Spleen (tissue), 11 donors: ENCODE measurements around the gene CDH8. TPM values are rescaled to one million over a fixed set of nuclear protein-coding genes. Genes with fewer than 3 reads are reported as not detected.

Experiments used
- DNase-seq: peaks from one replicate; pipeline ENCODE4 v3.0.0-alpha.2; 2020
- H3K27ac ChIP-seq, 8 donors: fragments of 200-600 bp; sonication (generic) in 7 of 8; 1 replicate in 4 of 8; 2 replicates in 4 of 8; pipeline versions ENCODE4 v1.5.0 to v1.8.0; 2016 to 2021; ENCODE audit warnings: inconsistent platforms in 4 of 8, mild to moderate bottlenecking in 4 of 8, moderate library complexity in 1 of 8
- H3K27me3 ChIP-seq, 7 donors: fragments of 200-600 bp; sonication (generic) in 6 of 7; replicated peaks in 1 of 7; 1 replicate in 4 of 7; 2 replicates in 3 of 7; pipeline versions ENCODE4 v1.5.0 to v1.8.0; 2016 to 2021; ENCODE audit warnings: inconsistent platforms in 3 of 7, mild to moderate bottlenecking in 1 of 7
- H3K36me3 ChIP-seq, 6 donors: fragments of 200-600 bp; sonication (generic) in 5 of 6; 1 replicate in 4 of 6; 2 replicates in 2 of 6; pipeline versions ENCODE4 v1.5.0 to v1.8.0; 2016 to 2021; ENCODE audit warnings: inconsistent platforms in 2 of 6
- H3K4me1 ChIP-seq, 6 donors: fragments of 200-600 bp; sonication (generic) in 5 of 6; 1 replicate in 3 of 6; 2 replicates in 3 of 6; pipeline versions ENCODE4 v1.5.0 to v1.8.0; 2016 to 2021; ENCODE audit warnings: inconsistent platforms in 3 of 6
- H3K4me3 ChIP-seq, 8 donors: fragments of 200-600 bp; sonication (generic) in 7 of 8; 1 replicate in 4 of 8; 2 replicates in 4 of 8; pipeline versions ENCODE4 v1.5.0 to v1.8.0; 2016 to 2021; ENCODE audit warnings: inconsistent platforms in 4 of 8, mild to moderate bottlenecking in 4 of 8, moderate library complexity in 2 of 8
- H3K9me3 ChIP-seq, 8 donors: fragments of 200-600 bp; sonication (generic) in 7 of 8; 1 replicate in 4 of 8; 2 replicates in 4 of 8; pipeline versions ENCODE4 v1.5.0 to v1.8.0; 2016 to 2021; ENCODE audit warnings: inconsistent platforms in 4 of 8
- POLR2A ChIP-seq, 3 donors: fragments of 450-650 bp; IDR thresholded peaks; one replicate each; pipeline ENCODE4 v1.5.1; 2017; ENCODE audit warnings: antibody characterized with exemption in 3 of 3, mild to moderate bottlenecking in 1 of 3
- POLR2AphosphoS5 ChIP-seq, 3 donors: sonication (generic); formaldehyde crosslinking; IDR thresholded peaks; one replicate each; pipeline ENCODE4 v1.5.1; 2017; ENCODE audit warnings: antibody characterized with exemption in 3 of 3
- WGBS, 5 donors: extraction: QIAGEN DNeasy Blood & Tissue Kit in 3 of 5; methylation state at CpG; one replicate each; pipeline versions ENCODE4 v1.1.5 to v1.1.7; 2013 to 2018; 5-methylcytosine and 5-hydroxymethylcytosine counted together
- intact Hi-C: fragments of 100-400 bp; cut with DNase I; formaldehyde crosslinking; loops from one replicate; pipeline ENCODE4 v1.15.0; 2023; ENCODE audit warnings: low total_unique reads
- polyA plus RNA-seq, 3 donors: library from polyadenylated mRNA; stranded (reverse); fragments of 200-250 nt; gene quantifications; one replicate each; pipeline ENCODE4 v1.2.1, GENCODE V29; 2013
- total RNA-seq, 7 donors: library from RNA; depleted of rRNA in 3 of 7; stranded (reverse); fragments of >200 nt in 3 of 7; fragmentation: NEBNext Ultra II Directional in 4 of 7; extraction: Animal tissue kit (Norgen Biotek cat#: 25700) in 4 of 7; gene quantifications; one replicate each; pipeline versions ENCODE4 v1.1.0 to v1.2.1, GENCODE V29; 2016 to 2021
- TF ChIP-seq, protein P1 (sequence below), 11 experiments: fragments of 200-600 bp in 7 of 11; fragments of 450-650 bp in 4 of 11; sonication (generic) in 4 of 11; IDR thresholded peaks in 8 of 11; conservative IDR thresholded peaks in 3 of 11; 1 replicate in 7 of 11; 2 replicates in 4 of 11; pipeline versions ENCODE4 v1.4.0 to v1.8.0; 2016 to 2021; ENCODE audit warnings: antibody characterized with exemption in 11 of 11, inconsistent platforms in 4 of 11, mild to moderate bottlenecking in 1 of 11
- donor health status: healthy with polysubstance abuse.
- donor health status: DM: no; HTN: no; CAD: no; lungs with moderate emphysema.
- donor health status: DM: no; HTN: no; CAD: no.
- donor health status: Bipolar disorder and iron deficiency.
- donor health status: healthy.
- donor health status: DM: no; HTN: no; CAD: no.
- donor health status: DM: yes; HTN: yes; CAD: no.

The CDH8 gene
- total and polyA plus RNA-seq, 10 donors: under 0.01 to 1.4 (median under 0.01) TPM; not detected in 7

DNA sequence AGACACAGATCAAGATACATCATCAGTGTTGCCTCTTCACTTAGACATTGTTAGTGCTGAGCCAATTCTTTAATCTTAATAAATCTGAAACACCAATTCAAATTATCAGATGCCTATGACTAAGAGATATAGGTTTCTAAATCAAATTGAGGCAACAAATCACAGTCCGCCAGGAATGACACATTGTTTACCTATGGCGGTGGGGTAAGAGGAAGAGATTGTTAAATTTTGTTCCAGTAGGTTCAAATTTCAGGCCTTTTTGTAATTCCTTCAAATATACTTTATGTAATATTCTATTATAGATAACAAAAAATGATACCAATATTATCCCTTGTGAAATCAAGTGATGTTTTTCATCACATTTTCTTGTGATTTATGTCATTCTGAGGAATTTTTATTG is 145.9 kb downstream of the CDH8 start:
- TF ChIP-seq POLR2AphosphoS5 (IDR thresholded peaks at IDR 0.05): no peak
- no peak for TF ChIP-seq POLR2A (IDR thresholded peaks at IDR 0.05)
- TF ChIP-seq, protein P1, sequence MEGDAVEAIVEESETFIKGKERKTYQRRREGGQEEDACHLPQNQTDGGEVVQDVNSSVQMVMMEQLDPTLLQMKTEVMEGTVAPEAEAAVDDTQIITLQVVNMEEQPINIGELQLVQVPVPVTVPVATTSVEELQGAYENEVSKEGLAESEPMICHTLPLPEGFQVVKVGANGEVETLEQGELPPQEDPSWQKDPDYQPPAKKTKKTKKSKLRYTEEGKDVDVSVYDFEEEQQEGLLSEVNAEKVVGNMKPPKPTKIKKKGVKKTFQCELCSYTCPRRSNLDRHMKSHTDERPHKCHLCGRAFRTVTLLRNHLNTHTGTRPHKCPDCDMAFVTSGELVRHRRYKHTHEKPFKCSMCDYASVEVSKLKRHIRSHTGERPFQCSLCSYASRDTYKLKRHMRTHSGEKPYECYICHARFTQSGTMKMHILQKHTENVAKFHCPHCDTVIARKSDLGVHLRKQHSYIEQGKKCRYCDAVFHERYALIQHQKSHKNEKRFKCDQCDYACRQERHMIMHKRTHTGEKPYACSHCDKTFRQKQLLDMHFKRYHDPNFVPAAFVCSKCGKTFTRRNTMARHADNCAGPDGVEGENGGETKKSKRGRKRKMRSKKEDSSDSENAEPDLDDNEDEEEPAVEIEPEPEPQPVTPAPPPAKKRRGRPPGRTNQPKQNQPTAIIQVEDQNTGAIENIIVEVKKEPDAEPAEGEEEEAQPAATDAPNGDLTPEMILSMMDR (IDR thresholded peaks at IDR 0.05 in 8 of 11, conservative IDR thresholded peaks at IDR 0.05 in 3 of 11): no peak
- H3K4me1 ChIP-seq: no peaks in the 10 kb centered on the region
- H3K4me3 ChIP-seq: no peak overlapping the region
- H3K36me3 ChIP-seq: no peaks in the 10 kb centered on the region
- DNase-seq: no peak
- WGBS, 5 donors: 87 to 97% (median 94%) methylated on average over 2 of the region's 2 CpGs
- intact Hi-C loops: no loop called here
- no peak overlapping the region for H3K27ac ChIP-seq
- no peaks in the 10 kb centered on the region for H3K27me3 ChIP-seq
- no peaks in the 10 kb centered on the region for H3K9me3 ChIP-seq

DNA sequence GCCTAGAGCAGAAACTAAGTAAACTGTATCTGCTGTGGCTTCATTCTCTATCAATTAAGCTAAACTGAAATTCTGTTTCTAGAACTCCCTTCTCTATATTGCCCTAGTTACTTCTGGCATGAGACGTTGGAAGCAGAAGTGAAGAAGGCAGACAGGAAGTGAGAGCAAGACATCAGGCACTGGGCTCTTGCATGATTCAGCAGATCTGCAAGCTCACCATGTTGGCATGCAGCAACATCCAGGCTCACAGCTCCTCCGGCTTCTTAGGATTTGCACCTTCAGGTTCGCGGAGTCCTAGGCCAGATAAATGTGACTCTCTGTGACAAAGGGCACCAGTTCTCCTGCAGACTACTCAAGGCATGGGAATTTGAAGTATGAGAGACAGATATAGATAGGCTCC is 148.3 kb downstream of the CDH8 start:
- Histone ChIP-seq H3K36me3 (no peaks in the 10 kb centered on the region), H3K4me3 (no peak overlapping the region), H3K4me1 (no peaks in the 10 kb centered on the region), H3K9me3 (no peaks in the 10 kb centered on the region), H3K27me3 (no peaks in the 10 kb centered on the region), H3K27ac (no peak overlapping the region)
- TF ChIP-seq POLR2AphosphoS5 (IDR thresholded peaks at IDR 0.05) (no peak), POLR2A (IDR thresholded peaks at IDR 0.05) (no peak)
- TF ChIP-seq, protein P1 (IDR thresholded peaks at IDR 0.05 in 8 of 11, conservative IDR thresholded peaks at IDR 0.05 in 3 of 11): no peak
- intact Hi-C loops: no loop called here
- 31 to 59% (median 45%) methylated on average over 4 of the region's 4 CpGs for WGBS, 5 donors
- DNase-seq: no peak

DNA sequence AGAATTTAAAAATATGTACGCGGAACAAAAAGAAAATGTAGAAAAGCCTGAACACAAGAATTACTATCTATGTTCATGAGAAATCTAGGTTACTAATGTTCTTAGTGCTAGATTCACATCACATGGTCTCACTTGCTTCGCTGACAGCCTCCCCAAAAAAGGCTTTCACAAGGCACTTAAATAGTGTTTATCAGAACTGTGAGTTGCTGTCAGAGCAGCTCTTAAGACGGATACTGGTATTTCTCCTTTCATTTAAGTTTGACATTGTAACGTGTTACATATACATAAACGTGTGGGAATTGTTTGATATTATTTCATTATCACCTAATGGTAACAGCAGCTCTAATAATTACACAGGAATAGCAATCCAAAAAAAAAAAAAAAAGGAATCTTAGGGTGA is 150.9 kb downstream of the CDH8 start:
- TF ChIP-seq POLR2A (IDR thresholded peaks at IDR 0.05) (no peak), POLR2AphosphoS5 (IDR thresholded peaks at IDR 0.05) (no peak)
- TF ChIP-seq, protein P1 (IDR thresholded peaks at IDR 0.05 in 8 of 11, conservative IDR thresholded peaks at IDR 0.05 in 3 of 11): no peak
- peaks cover 0 to 12% (median 0%) of the 10 kb centered on the region in 8 donors for H3K9me3 ChIP-seq
- H3K4me1 ChIP-seq: no peaks in the 10 kb centered on the region
- H3K27me3 ChIP-seq: no peaks in the 10 kb centered on the region
- no peak overlapping the region for H3K27ac ChIP-seq
- intact Hi-C loops: no loop called here
- DNase-seq: no peak
- no peak overlapping the region for H3K4me3 ChIP-seq
- H3K36me3 ChIP-seq: no peaks in the 10 kb centered on the region
- 79 to 86% (median 85%) methylated on average over 6 of the region's 6 CpGs for WGBS, 5 donors

DNA sequence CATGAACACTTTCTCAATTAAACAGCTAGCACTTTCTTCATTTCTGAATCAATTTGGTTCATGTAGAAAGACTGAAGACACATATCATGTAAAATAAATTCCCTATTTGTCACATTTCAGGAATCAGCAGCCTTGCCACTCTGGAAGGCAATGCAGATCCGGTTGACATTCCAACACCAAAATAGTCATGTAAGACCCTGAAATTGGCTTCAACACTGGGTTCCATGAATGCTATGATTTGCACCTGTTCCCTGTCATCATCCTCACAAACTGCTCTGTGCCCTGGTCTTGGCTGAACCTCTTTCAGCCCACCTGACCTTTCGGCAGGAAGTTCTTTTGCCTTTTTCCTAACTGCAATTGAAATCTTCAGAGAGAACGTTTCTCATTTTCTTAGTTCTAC is 156.9 kb downstream of the CDH8 start:
- TF ChIP-seq, protein P1 (IDR thresholded peaks at IDR 0.05 in 8 of 11, conservative IDR thresholded peaks at IDR 0.05 in 3 of 11): no peak
- intact Hi-C loops: no loop called here
- 84 to 88% (median 85%) methylated on average over 3 of the region's 3 CpGs for WGBS, 5 donors

More for the DNA sequence above, 156.9 kb downstream of the CDH8 start:
- H3K27ac ChIP-seq: no peak overlapping the region
- H3K4me1 ChIP-seq: no peaks in the 10 kb centered on the region
- no peaks in the 10 kb centered on the region for H3K36me3 ChIP-seq
- H3K9me3 ChIP-seq: peaks cover 0 to 23% (median 0%) of the 10 kb centered on the region in 8 donors
- no peak for DNase-seq
- no peak overlapping the region for H3K4me3 ChIP-seq
- H3K27me3 ChIP-seq: no peaks in the 10 kb centered on the region
